Astrocyte (in vitro differentiated cells and primary cell): ENCODE data around the gene PCDH7. TPM values are rescaled to one million over a fixed set of nuclear protein-coding genes. Genes with fewer than 3 reads are reported as not detected.

Source experiments
- DNase-seq: peaks from one replicate; pipeline ENCODE4 v3.0.0-alpha.2; 2010; ENCODE audit warnings: low read depth
- FAIRE-seq: peaks from 2 replicates; lab custom pipeline; 2011; peaks lifted over from hg19 to GRCh38; lab: Jason Lieb, UNC
- H2AFZ ChIP-seq: 2 replicates; pipeline ENCODE4 v1.6.0; 2012; ENCODE audit warnings: low read depth, low read length, inconsistent platforms
- H3K27ac ChIP-seq: 2 replicates; pipeline ENCODE4 v1.5.1; 2011; ENCODE audit warnings: low read depth, low read length, inconsistent platforms
- H3K27me3 ChIP-seq: 2 replicates; pipeline ENCODE4 v1.6.0; 2011; ENCODE audit warnings: low read length, inconsistent platforms; ENCODE audit not compliant: insufficient read depth
- H3K36me3 ChIP-seq: 2 replicates; pipeline ENCODE4 v1.5.1; 2011; ENCODE audit warnings: low read length, inconsistent platforms; ENCODE audit not compliant: insufficient read depth
- H3K4me1 ChIP-seq: 2 replicates; pipeline ENCODE4 v1.5.1; 2011; ENCODE audit warnings: low read length, inconsistent platforms; ENCODE audit not compliant: insufficient read depth
- H3K4me2 ChIP-seq: 2 replicates; pipeline ENCODE4 v1.6.0; 2012; ENCODE audit warnings: low read length, inconsistent platforms
- H3K4me3 ChIP-seq: 2 replicates; pipeline ENCODE4 v1.5.1; 2011; ENCODE audit warnings: low read depth, mild to moderate bottlenecking, low read length, inconsistent platforms; ENCODE audit not compliant: insufficient read depth
- H3K79me2 ChIP-seq: 2 replicates; pipeline ENCODE4 v1.6.0; 2012; ENCODE audit warnings: mild to moderate bottlenecking, low read length, inconsistent platforms; ENCODE audit not compliant: insufficient read depth
- H3K9ac ChIP-seq: 2 replicates; pipeline ENCODE4 v1.6.0; 2012; ENCODE audit warnings: mild to moderate bottlenecking, low read length, inconsistent platforms
- H3K9me3 ChIP-seq: 2 replicates; pipeline ENCODE4 v1.5.1; 2012; ENCODE audit warnings: low read depth, mild to moderate bottlenecking, low read length, inconsistent platforms; ENCODE audit not compliant: insufficient read depth
- H4K20me1 ChIP-seq: 2 replicates; pipeline ENCODE4 v1.6.0; 2012; ENCODE audit warnings: low read length, inconsistent platforms; ENCODE audit not compliant: insufficient read depth
- H3K27ac Mint-ChIP-seq: one replicate; pipeline ENCODE4 v1.8.0; 2021; ENCODE audit warnings: mild to moderate bottlenecking, mixed read lengths; ENCODE audit not compliant: unreplicated experiment
- H3K27me3 Mint-ChIP-seq: one replicate; pipeline ENCODE4 v1.8.0; 2021; ENCODE audit warnings: low read depth, mixed read lengths; ENCODE audit not compliant: unreplicated experiment
- H3K36me3 Mint-ChIP-seq: one replicate; pipeline ENCODE4 v1.8.0; 2021; ENCODE audit warnings: low read depth, mixed read lengths; ENCODE audit not compliant: unreplicated experiment
- H3K4me1 Mint-ChIP-seq: one replicate; pipeline ENCODE4 v1.8.0; 2021; ENCODE audit warnings: low read depth, mixed read lengths; ENCODE audit not compliant: unreplicated experiment
- H3K4me3 Mint-ChIP-seq: one replicate; pipeline ENCODE4 v1.8.0; 2021; ENCODE audit warnings: mild to moderate bottlenecking, moderate library complexity, mixed read lengths; ENCODE audit not compliant: unreplicated experiment
- H3K9me3 Mint-ChIP-seq: one replicate; pipeline ENCODE4 v1.8.0; 2021; ENCODE audit warnings: mild to moderate bottlenecking, mixed read lengths; ENCODE audit not compliant: unreplicated experiment
- CTCF ChIP-seq: IDR thresholded peaks from 2 replicates; pipeline ENCODE4 v1.5.1; 2011; ENCODE audit warnings: low read depth, mild to moderate bottlenecking, inconsistent platforms, low read length, moderate library complexity; ENCODE audit not compliant: insufficient read depth
- EZH2 ChIP-seq: IDR thresholded peaks from 2 replicates; pipeline ENCODE4 v1.6.1; 2012; ENCODE audit warnings: mild to moderate bottlenecking, low read length, inconsistent platforms; ENCODE audit not compliant: insufficient read depth
- total RNA-seq: library from RNA; stranded (reverse); gene quantifications from 2 replicates; pipeline ENCODE4 v1.2.1, GENCODE V29; 2021

The PCDH7 gene
- total RNA-seq, 1 donor from 2014 or later = 40.8 TPM

- H3K36me3 Mint-ChIP-seq = no peaks in the 10 kb centered on the region
- no peak for TF ChIP-seq EZH2
- TF ChIP-seq CTCF = no peak
- no peaks in the 10 kb centered on the region for H3K27me3 Mint-ChIP-seq
- FAIRE-seq (no peak), DNase-seq (no peak)
- no peak overlapping the region for H2AFZ ChIP-seq
- no peaks in the 10 kb centered on the region for H3K79me2 ChIP-seq
- no peak overlapping the region for H3K27ac ChIP-seq
- no peaks in the 10 kb centered on the region for H3K9me3 Mint-ChIP-seq
- H3K27me3 ChIP-seq = no peaks in the 10 kb centered on the region
- H3K4me3 Mint-ChIP-seq = no peak overlapping the region
- no peak overlapping the region for H3K4me3 ChIP-seq
- no peaks in the 10 kb centered on the region for H3K4me1 ChIP-seq
- H4K20me1 ChIP-seq = no peaks in the 10 kb centered on the region
- no peak overlapping the region for H3K27ac Mint-ChIP-seq
- H3K4me2 ChIP-seq = no peak overlapping the region
- H3K9me3 ChIP-seq = no peaks in the 10 kb centered on the region
- H3K9ac ChIP-seq = no peak overlapping the region
- no peaks in the 10 kb centered on the region for H3K36me3 ChIP-seq
- H3K4me1 Mint-ChIP-seq = no peaks in the 10 kb centered on the region
Observed at GRCh38 chr4:30696191-30696590, 24.0 kb upstream of the PCDH7 start.

GRCh38 chr4:30714408-30715031, 5.6 kb upstream of the PCDH7 start:
- Histone ChIP-seq H3K9ac (no peak overlapping the region), H3K4me2 (no peak overlapping the region), H3K4me3 (no peak overlapping the region), H3K4me1 (peaks cover 10% of the 10 kb centered on the region), H3K79me2 (no peaks in the 10 kb centered on the region), H4K20me1 (no peaks in the 10 kb centered on the region), H3K36me3 (no peaks in the 10 kb centered on the region), H3K27ac (no peak overlapping the region), H3K27me3 (no peaks in the 10 kb centered on the region), H2AFZ (no peak overlapping the region), H3K9me3 (no peaks in the 10 kb centered on the region)
- Mint-ChIP-seq H3K4me3 (no peak overlapping the region), H3K27me3 (no peaks in the 10 kb centered on the region), H3K36me3 (peaks cover 2% of the 10 kb centered on the region), H3K4me1 (peaks cover 2% of the 10 kb centered on the region), H3K27ac (no peak overlapping the region), H3K9me3 (peaks cover 10% of the 10 kb centered on the region)
- DNase-seq (peak; percentile 42), FAIRE-seq (no peak)
- TF ChIP-seq EZH2 (no peak), CTCF (peak; percentile 94)

- H4K20me1 ChIP-seq = no peaks in the 10 kb centered on the region
- no peak for TF ChIP-seq EZH2
- peak; percentile 55 for TF ChIP-seq CTCF
- H3K27ac ChIP-seq = no peak overlapping the region
- Mint-ChIP-seq H3K9me3 (peaks cover 2% of the 10 kb centered on the region), H3K4me1 (peaks cover 2% of the 10 kb centered on the region), H3K36me3 (no peaks in the 10 kb centered on the region), H3K4me3 (peak overlapping the region; percentile 95), H3K27me3 (no peaks in the 10 kb centered on the region), H3K27ac (peak overlapping the region; percentile 51)
- H2AFZ ChIP-seq = no peak overlapping the region
- H3K27me3 ChIP-seq = no peaks in the 10 kb centered on the region
- H3K9ac ChIP-seq = peak overlapping the region; percentile 50
- DNase-seq (no peak), FAIRE-seq (no peak)
- no peaks in the 10 kb centered on the region for H3K36me3 ChIP-seq
- peak overlapping the region; percentile 66 for H3K4me3 ChIP-seq
- H3K4me1 ChIP-seq = peaks cover 10% of the 10 kb centered on the region
- no peaks in the 10 kb centered on the region for H3K9me3 ChIP-seq
- H3K4me2 ChIP-seq = peak overlapping the region; percentile 100
- no peaks in the 10 kb centered on the region for H3K79me2 ChIP-seq
Observed at GRCh38 chr4:30716158-30716557, 4.0 kb upstream of the PCDH7 start.
